Ovary (tissue), 3 donors: ENCODE results near the gene TRMT112.

Source experiments
- CTCF ChIP-seq, 3 donors: fragments of 450-650 bp in 2 of 3; fragments of 200-600 bp in 1 of 3; IDR thresholded peaks; one replicate each; pipeline versions ENCODE4 v1.5.1 to v1.8.0; 2016 to 2022; ENCODE audit warnings: antibody characterized with exemption in 3 of 3, mild to moderate bottlenecking in 1 of 3
- EP300 ChIP-seq: sonication (generic); formaldehyde crosslinking; IDR thresholded peaks from one replicate; pipeline ENCODE4 v1.6.1; 2017; ENCODE audit warnings: antibody characterized with exemption
- POLR2A ChIP-seq: fragments of 450-650 bp; IDR thresholded peaks from one replicate; pipeline ENCODE4 v1.6.1; 2017; ENCODE audit warnings: antibody characterized with exemption, mild to moderate bottlenecking, moderate library complexity
- donor health status: DM: no; HTN: no; CAD: no.

- no peak for TF ChIP-seq CTCF (IDR thresholded peaks at IDR 0.05)
- TF ChIP-seq EP300, result no peak
- no peak for TF ChIP-seq POLR2A
These were observed 21.4 kb upstream of the TRMT112 start for GRCh38 chr11:64338716-64339115.
